Lower leg skin (tissue), 3 donors: ENCODE results near the gene CFAP53.

Source experiments
- POLR2A ChIP-seq, 2 donors: fragments of 450-650 bp; IDR thresholded peaks; one replicate each; pipeline ENCODE4 v1.6.1; 2016 to 2017; ENCODE audit warnings: antibody characterized with exemption in 2 of 2, mild to moderate bottlenecking in 1 of 2, moderate library complexity in 1 of 2
- TF ChIP-seq, protein P1 (sequence below), 3 donors: fragments of 450-650 bp; IDR thresholded peaks; one replicate each; pipeline ENCODE4 v1.5.1; 2016; ENCODE audit warnings: antibody characterized with exemption in 3 of 3, mild to moderate bottlenecking in 3 of 3, moderate library complexity in 2 of 3

DNA sequence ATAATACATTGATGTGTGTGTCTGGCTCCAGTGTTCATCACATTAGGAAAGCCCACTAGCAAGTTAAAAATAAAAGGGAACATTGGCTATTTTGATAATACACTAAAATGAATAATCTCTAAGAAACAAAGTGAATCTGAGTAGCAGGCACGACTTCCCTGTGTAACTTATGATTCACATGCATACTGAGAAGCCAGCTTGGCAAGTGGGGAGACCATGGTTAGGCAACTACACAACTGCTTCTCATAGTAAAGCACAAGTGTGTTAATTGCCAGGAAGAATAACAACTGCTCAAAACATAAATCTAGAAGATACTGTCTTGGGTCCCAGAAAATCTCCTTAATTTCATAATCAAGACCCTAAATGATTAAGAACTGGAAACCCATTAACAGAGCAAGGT lies 75.4 kb downstream of the CFAP53 start:
- TF ChIP-seq POLR2A (IDR thresholded peaks at IDR 0.05), result no peak
- TF ChIP-seq, protein P1, sequence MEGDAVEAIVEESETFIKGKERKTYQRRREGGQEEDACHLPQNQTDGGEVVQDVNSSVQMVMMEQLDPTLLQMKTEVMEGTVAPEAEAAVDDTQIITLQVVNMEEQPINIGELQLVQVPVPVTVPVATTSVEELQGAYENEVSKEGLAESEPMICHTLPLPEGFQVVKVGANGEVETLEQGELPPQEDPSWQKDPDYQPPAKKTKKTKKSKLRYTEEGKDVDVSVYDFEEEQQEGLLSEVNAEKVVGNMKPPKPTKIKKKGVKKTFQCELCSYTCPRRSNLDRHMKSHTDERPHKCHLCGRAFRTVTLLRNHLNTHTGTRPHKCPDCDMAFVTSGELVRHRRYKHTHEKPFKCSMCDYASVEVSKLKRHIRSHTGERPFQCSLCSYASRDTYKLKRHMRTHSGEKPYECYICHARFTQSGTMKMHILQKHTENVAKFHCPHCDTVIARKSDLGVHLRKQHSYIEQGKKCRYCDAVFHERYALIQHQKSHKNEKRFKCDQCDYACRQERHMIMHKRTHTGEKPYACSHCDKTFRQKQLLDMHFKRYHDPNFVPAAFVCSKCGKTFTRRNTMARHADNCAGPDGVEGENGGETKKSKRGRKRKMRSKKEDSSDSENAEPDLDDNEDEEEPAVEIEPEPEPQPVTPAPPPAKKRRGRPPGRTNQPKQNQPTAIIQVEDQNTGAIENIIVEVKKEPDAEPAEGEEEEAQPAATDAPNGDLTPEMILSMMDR (IDR thresholded peaks at IDR 0.05), result no peak
